WERI-Rb-1 (cell line): Measurements from ENCODE around the gene KRTAP2-3.
"Not testable (repeated sequence)": the region's sequence is repeated elsewhere in the genome, so short reads cannot be mapped to it uniquely, and the experiment has no call there.

Experiments
- DNase-seq: peaks from one replicate; pipeline ENCODE4 v3.0.0-alpha.2; 2020
- H3K27ac ChIP-seq: fragments of 250-450 bp; sonication (Bioruptor Pico); 2 replicates; pipeline ENCODE4 v1.5.1; 2020; ENCODE audit warnings: mild to moderate bottlenecking, moderate library complexity
- H3K27me3 ChIP-seq: fragments of 250-450 bp; sonication (Bioruptor Pico); 2 replicates; pipeline ENCODE4 v1.5.1; 2021; ENCODE audit warnings: mild to moderate bottlenecking, low read depth, moderate library complexity; ENCODE audit not compliant: insufficient read depth, severe bottlenecking
- H3K36me3 ChIP-seq: fragments of 250-450 bp; sonication (Bioruptor Pico); 2 replicates; pipeline ENCODE4 v1.5.1; 2020; ENCODE audit warnings: mild to moderate bottlenecking, moderate library complexity
- H3K4me3 ChIP-seq: 2 replicates; pipeline ENCODE4 v1.5.1; 2011; ENCODE audit warnings: low read depth, mild to moderate bottlenecking, control low read depth, low read length
- H3K9me3 ChIP-seq: fragments of 250-450 bp; sonication (Bioruptor Pico); 2 replicates; pipeline ENCODE4 v1.5.1; 2021; ENCODE audit warnings: mild to moderate bottlenecking, moderate library complexity; ENCODE audit not compliant: severe bottlenecking
- TF ChIP-seq, protein P1 (sequence below): IDR thresholded peaks from 2 replicates; pipeline ENCODE4 v1.5.1; 2011; ENCODE audit warnings: low read depth, mild to moderate bottlenecking, control low read depth, inconsistent platforms, low read length

Gene KRTAP2-3

DNA sequence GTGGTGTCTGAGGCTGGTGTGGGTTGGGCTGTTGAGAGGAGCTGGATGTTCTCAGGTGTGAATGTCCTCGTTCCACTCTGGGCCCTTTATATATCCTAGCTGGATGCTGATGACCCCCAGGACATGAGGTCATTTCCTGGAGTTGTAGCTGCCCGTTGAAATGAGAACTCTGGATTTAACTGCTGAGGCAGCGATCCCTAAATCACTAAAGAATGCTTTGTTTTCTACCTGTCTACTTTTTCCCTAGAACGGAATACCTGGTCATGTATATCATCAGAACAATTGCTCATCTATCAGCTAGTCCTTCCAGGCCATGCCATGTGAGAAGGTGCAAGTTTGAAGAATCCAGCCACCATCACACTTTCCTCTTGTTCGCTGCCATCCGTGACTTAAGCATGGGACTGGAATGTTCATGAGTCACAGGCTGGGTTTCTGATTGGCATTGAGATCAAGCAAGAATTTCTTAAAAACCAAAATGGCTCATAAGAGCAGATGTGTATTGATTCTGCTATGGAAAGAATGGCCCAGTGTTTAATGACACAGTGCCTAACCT, at the start of gene KRTAP2-3:
KRTAP2-3 (minus strand) TSS at position 63 of the 553 bp plus-strand sequence. CDS start 64 bp downstream, outside the sequence.
- Histone ChIP-seq H3K4me3 (no peak within 1 kb of the TSS), H3K27ac (no peak within 1 kb of the TSS), H3K27me3 (no peaks in the 10 kb centered on the region), H3K9me3 (peaks cover 5% of the 10 kb centered on the region), H3K36me3 (no peaks in the 10 kb centered on the region)
- no peak for DNase-seq
- TF ChIP-seq, protein P1, sequence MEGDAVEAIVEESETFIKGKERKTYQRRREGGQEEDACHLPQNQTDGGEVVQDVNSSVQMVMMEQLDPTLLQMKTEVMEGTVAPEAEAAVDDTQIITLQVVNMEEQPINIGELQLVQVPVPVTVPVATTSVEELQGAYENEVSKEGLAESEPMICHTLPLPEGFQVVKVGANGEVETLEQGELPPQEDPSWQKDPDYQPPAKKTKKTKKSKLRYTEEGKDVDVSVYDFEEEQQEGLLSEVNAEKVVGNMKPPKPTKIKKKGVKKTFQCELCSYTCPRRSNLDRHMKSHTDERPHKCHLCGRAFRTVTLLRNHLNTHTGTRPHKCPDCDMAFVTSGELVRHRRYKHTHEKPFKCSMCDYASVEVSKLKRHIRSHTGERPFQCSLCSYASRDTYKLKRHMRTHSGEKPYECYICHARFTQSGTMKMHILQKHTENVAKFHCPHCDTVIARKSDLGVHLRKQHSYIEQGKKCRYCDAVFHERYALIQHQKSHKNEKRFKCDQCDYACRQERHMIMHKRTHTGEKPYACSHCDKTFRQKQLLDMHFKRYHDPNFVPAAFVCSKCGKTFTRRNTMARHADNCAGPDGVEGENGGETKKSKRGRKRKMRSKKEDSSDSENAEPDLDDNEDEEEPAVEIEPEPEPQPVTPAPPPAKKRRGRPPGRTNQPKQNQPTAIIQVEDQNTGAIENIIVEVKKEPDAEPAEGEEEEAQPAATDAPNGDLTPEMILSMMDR, result no peak

GRCh38 chr17:41108728-41109386, 48.9 kb upstream of the KRTAP2-3 start:
- Histone ChIP-seq H3K27me3 (peaks cover 33% of the 10 kb centered on the region), H3K9me3 (peaks cover 20% of the 10 kb centered on the region)
- H3K27ac ChIP-seq, DNase-seq, H3K36me3 ChIP-seq, H3K4me3 ChIP-seq: not testable (repeated sequence)

DNA sequence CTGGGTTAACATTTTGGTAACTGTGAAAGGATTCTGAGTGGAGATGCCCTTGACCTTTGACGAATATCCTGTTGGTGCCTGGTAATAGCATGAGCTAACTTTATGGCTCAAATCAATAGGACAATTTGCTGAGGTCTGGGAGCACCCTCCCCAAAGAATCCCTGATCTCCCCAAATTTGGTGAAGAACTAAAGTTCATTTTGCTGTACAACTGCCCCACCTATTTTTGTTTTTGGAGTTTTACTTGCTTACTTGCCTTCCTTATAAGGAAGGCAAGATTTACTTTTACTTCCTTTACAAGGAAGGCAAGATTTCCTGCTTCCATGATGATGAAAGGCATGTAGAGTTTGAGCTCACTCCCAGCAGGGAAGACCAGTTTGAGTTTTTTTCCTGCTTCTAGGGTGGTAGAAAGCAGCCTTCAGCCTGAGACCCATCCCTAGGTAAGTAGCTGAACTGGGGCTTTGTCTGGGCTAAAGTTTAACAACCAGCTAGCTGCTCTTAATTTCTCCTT, 48.1 kb upstream of the KRTAP2-3 start:
- Histone ChIP-seq H3K9me3 (peaks cover 14% of the 10 kb centered on the region), H3K27me3 (peaks cover 28% of the 10 kb centered on the region), H3K27ac (no peak overlapping the region), H3K36me3 (no peaks in the 10 kb centered on the region), H3K4me3 (no peak overlapping the region)
- no peak for DNase-seq
- TF ChIP-seq, protein P1, result no peak

GRCh38 chr17:41105347-41105746, 45.4 kb upstream of the KRTAP2-3 start, which contains the start of gene KRTAP4-9:
Gene KRTAP4-9 (plus strand): TSS chr17:41105389. CDS start chr17:41105389, 0 bp downstream.
- H3K9me3 ChIP-seq, H3K4me3 ChIP-seq, H3K27ac ChIP-seq, H3K36me3 ChIP-seq, DNase-seq: not testable (repeated sequence)
- peaks cover 28% of the 10 kb centered on the region for H3K27me3 ChIP-seq

- not testable (repeated sequence) for H3K9me3 ChIP-seq
Observed at GRCh38 chr17:41104386-41105038, 44.6 kb upstream of the KRTAP2-3 start.

DNA sequence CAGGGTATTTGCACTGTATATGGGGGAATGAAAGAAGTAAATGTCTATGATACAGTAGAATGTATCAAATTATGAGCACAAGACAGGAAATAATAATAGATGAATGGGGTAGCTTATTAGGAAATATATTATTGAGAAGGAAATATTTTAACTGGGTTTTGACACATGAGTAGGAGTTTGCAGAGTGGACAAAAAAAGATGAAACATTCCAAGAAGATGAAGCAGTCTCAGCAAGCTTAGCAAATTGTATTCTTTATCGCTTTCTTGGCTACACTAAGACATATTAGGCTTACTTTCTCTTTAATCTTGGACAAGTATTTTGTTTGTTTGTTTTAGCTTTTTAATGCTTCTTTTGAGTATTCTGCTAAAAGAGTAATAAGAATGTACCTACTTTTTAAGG, 44.0 kb upstream of the KRTAP2-3 start:
- DNase-seq, result no peak
- no peak overlapping the region for H3K27ac ChIP-seq

More at GRCh38 chr17:41104386-41105038, 44.6 kb upstream of the KRTAP2-3 start:
- not testable (repeated sequence) for H3K27ac ChIP-seq, H3K36me3 ChIP-seq, DNase-seq, H3K4me3 ChIP-seq
- H3K27me3 ChIP-seq, result peaks cover 28% of the 10 kb centered on the region

More for the DNA sequence above, 44.0 kb upstream of the KRTAP2-3 start:
- Histone ChIP-seq H3K36me3 (no peaks in the 10 kb centered on the region), H3K9me3 (no peaks in the 10 kb centered on the region), H3K4me3 (no peak overlapping the region), H3K27me3 (peaks cover 28% of the 10 kb centered on the region)
- TF ChIP-seq, protein P1, result no peak
